ENCODE data around the gene NUDT15.
"Not testable (repeated sequence)": the region's sequence is repeated elsewhere in the genome, so short reads cannot be mapped to it uniquely, and the experiment has no call there.

The NUDT15 gene

GRCh38 chr13:48043789-48044503 lies 6.4 kb downstream of the NUDT15 start:
- no peak for DNase-seq

GRCh38 chr13:48050550-48050949 lies 13.0 kb downstream of the NUDT15 start:
- DNase-seq = no peak

GRCh38 chr13:48054601-48055000 lies 17.1 kb downstream of the NUDT15 start:
- no peak for DNase-seq

- no peak for DNase-seq
Measured at GRCh38 chr13:48055712-48056111, 18.2 kb downstream of the NUDT15 start.

- DNase-seq = not testable (repeated sequence)
Measured at GRCh38 chr13:48058536-48058935, 21.0 kb downstream of the NUDT15 start.

- DNase-seq = not testable (repeated sequence)
Measured at GRCh38 chr13:48059951-48060350, 22.4 kb downstream of the NUDT15 start.

- DNase-seq = peak; percentile 18
Measured at GRCh38 chr13:48066310-48066989, 28.9 kb downstream of the NUDT15 start.

- DNase-seq = no peak
Measured at GRCh38 chr13:48068036-48068435, 30.5 kb downstream of the NUDT15 start.

- DNase-seq = no peak
Measured at GRCh38 chr13:48068952-48069351, 31.4 kb downstream of the NUDT15 start.

GRCh38 chr13:48069573-48069972 lies 32.0 kb downstream of the NUDT15 start:
- no peak for DNase-seq

GRCh38 chr13:48070942-48071341 lies 33.4 kb downstream of the NUDT15 start:
- DNase-seq = no peak

GRCh38 chr13:48072304-48072703 lies 34.8 kb downstream of the NUDT15 start:
- DNase-seq = peak; percentile 24

- DNase-seq = no peak
Measured at GRCh38 chr13:48072787-48073186, 35.3 kb downstream of the NUDT15 start.

- no peak for DNase-seq
Measured at GRCh38 chr13:48074006-48074405, 36.5 kb downstream of the NUDT15 start.

GRCh38 chr13:48078251-48078656 lies 40.7 kb downstream of the NUDT15 start:
- no peak for DNase-seq

- no peak for DNase-seq
Measured at GRCh38 chr13:48081739-48082138, 44.2 kb downstream of the NUDT15 start.

- DNase-seq = no peak
Measured at GRCh38 chr13:48086272-48086671, 48.7 kb downstream of the NUDT15 start.

- no peak for DNase-seq
Measured at GRCh38 chr13:48093588-48093987, 56.1 kb downstream of the NUDT15 start.

GRCh38 chr13:48094404-48094780 lies 56.9 kb downstream of the NUDT15 start:
- no peak for DNase-seq

GRCh38 chr13:48094781-48095502 lies 57.4 kb downstream of the NUDT15 start, which contains the start of gene MED4:
Gene MED4, minus strand, starts transcription at chr13:48095104. Its CDS starts 26 bp downstream, at chr13:48095078.
- peak; percentile 64 for DNase-seq

- DNase-seq = no peak
Measured at GRCh38 chr13:48096670-48097069, 59.1 kb downstream of the NUDT15 start.
